CD4-positive, CD25-positive, alpha-beta regulatory T cell (primary cell): ENCODE measurements around the gene ENSA. TPM values are rescaled to one million over a fixed set of nuclear protein-coding genes. Genes with fewer than 3 reads are reported as not detected.
"Not testable (repeated sequence)": the region's sequence is repeated elsewhere in the genome, so short reads cannot be mapped to it uniquely, and the experiment has no call there.

Source experiments
- ATAC-seq, 2 donors: fragments of 150-1000 bp; cut with Tn5 transposase; one replicate each; pipeline ENCODE4 v1.10.0; 2021; ENCODE audit warnings: low read depth in 2 of 2, moderate number of reproducible peaks in 2 of 2, moderate library complexity in 1 of 2
- DNase-seq, 3 donors: peaks; one replicate each; pipeline versions ENCODE4 v3.0.0 to v3.0.0-alpha.2; 2012 to 2022; ENCODE audit warnings: mixed read lengths in 1 of 3
- H3K27ac ChIP-seq: one replicate; pipeline ENCODE4 v1.7.0; 2013; ENCODE audit warnings: mild to moderate bottlenecking, low read length; ENCODE audit not compliant: insufficient read depth, poor library complexity, severe bottlenecking
- H3K27me3 ChIP-seq: one replicate; pipeline ENCODE4 v1.7.0; 2013; ENCODE audit warnings: low read length; ENCODE audit not compliant: control insufficient read depth, insufficient read depth
- H3K36me3 ChIP-seq: one replicate; pipeline ENCODE4 v1.7.0; 2013; ENCODE audit warnings: mild to moderate bottlenecking, low read length, moderate library complexity; ENCODE audit not compliant: control insufficient read depth, insufficient read depth
- H3K4me1 ChIP-seq: 2 replicates; pipeline ENCODE4 v1.7.0; 2013; ENCODE audit warnings: mild to moderate bottlenecking, low read length; ENCODE audit not compliant: insufficient read depth, control insufficient read depth, poor library complexity, severe bottlenecking
- H3K4me3 ChIP-seq: one replicate; pipeline ENCODE4 v1.7.0; 2013; ENCODE audit warnings: low read depth, mild to moderate bottlenecking, low read length, moderate library complexity
- H3K9me3 ChIP-seq, 2 experiments: 1 replicate in 1 of 2; 2 replicates in 1 of 2; pipeline ENCODE4 v1.7.0; 2013; ENCODE audit warnings: low read length in 2 of 2, mild to moderate bottlenecking in 1 of 2, moderate library complexity in 1 of 2; ENCODE audit not compliant: control insufficient read depth in 2 of 2
- H3K27ac Mint-ChIP-seq, 3 donors: one replicate each; pipeline ENCODE4 v1.8.0; 2020 to 2022; ENCODE audit warnings: mild to moderate bottlenecking in 3 of 3, mixed read lengths in 3 of 3, moderate library complexity in 2 of 3
- H3K27me3 Mint-ChIP-seq: one replicate; pipeline ENCODE4 v1.8.0; 2022; ENCODE audit warnings: mild to moderate bottlenecking, mixed read lengths
- H3K36me3 Mint-ChIP-seq: one replicate; pipeline ENCODE4 v1.8.0; 2020; ENCODE audit warnings: mixed read lengths
- H3K4me1 Mint-ChIP-seq, 4 donors: one replicate each; pipeline ENCODE4 v1.8.0; 2020 to 2022; ENCODE audit warnings: mixed read lengths in 4 of 4, mild to moderate bottlenecking in 1 of 4
- H3K4me3 Mint-ChIP-seq, 4 donors: one replicate each; pipeline ENCODE4 v1.8.0; 2020 to 2022; ENCODE audit warnings: mild to moderate bottlenecking in 4 of 4, mixed read lengths in 4 of 4, moderate library complexity in 3 of 4
- H3K9me3 Mint-ChIP-seq, 7 donors: one replicate each; pipeline ENCODE4 v1.8.0; 2020 to 2022; ENCODE audit warnings: mixed read lengths in 7 of 7, mild to moderate bottlenecking in 3 of 7, moderate library complexity in 2 of 7
- polyA plus RNA-seq, 4 donors: library from polyadenylated mRNA; unstranded; fragments of 300-500 nt; fragmentation: Illumina TruSeq; gene quantifications; one replicate each; pipeline ENCODE4 v1.2.3, GENCODE V29; 2021
- total RNA-seq: library from RNA; stranded (reverse); gene quantifications from one replicate; pipeline ENCODE4 v1.2.3, GENCODE V29; 2022

Gene ENSA
- total and polyA plus RNA-seq, 5 donors from 2014 or later = 41.2 to 169 (median 52.5) TPM

GRCh38 chr1:150628766-150629114, 672 bp downstream of the ENSA start:
- Histone ChIP-seq H3K27ac (peak overlapping the region; percentile 99), H3K9me3 (no peaks in the 10 kb centered on the region), H3K36me3 (peaks cover 37% of the 10 kb centered on the region), H3K4me3 (peak overlapping the region; percentile 96), H3K27me3 (no peaks in the 10 kb centered on the region), H3K4me1 (peaks cover 12% of the 10 kb centered on the region)
- peaks cover 25% of the 10 kb centered on the region for H3K36me3 Mint-ChIP-seq
- ATAC-seq (no peak), DNase-seq (no peak)
- no peak overlapping the region for H3K4me3 Mint-ChIP-seq
- no peaks in the 10 kb centered on the region for H3K27me3 Mint-ChIP-seq
- H3K4me1 Mint-ChIP-seq = peaks cover 4 to 28% (median 10%) of the 10 kb centered on the region in 4 donors
- H3K9me3 Mint-ChIP-seq = peaks cover 0 to 1% (median 0%) of the 10 kb centered on the region in 7 donors
- H3K27ac Mint-ChIP-seq = no peak overlapping the region

- H3K27ac Mint-ChIP-seq = peak overlapping the region in 2 of 3 donors; percentile 20 to 29
- Histone ChIP-seq H3K36me3 (peaks cover 43% of the 10 kb centered on the region), H3K27me3 (no peaks in the 10 kb centered on the region), H3K4me3 (peak overlapping the region; percentile 96), H3K4me1 (peaks cover 12% of the 10 kb centered on the region), H3K9me3 (no peaks in the 10 kb centered on the region), H3K27ac (peak overlapping the region; percentile 99)
- H3K4me1 Mint-ChIP-seq = peaks cover 4 to 30% (median 15%) of the 10 kb centered on the region in 4 donors
- peaks cover 31% of the 10 kb centered on the region for H3K36me3 Mint-ChIP-seq
- no peak for ATAC-seq
- H3K4me3 Mint-ChIP-seq = peak overlapping the region in 2 of 4 donors; percentile 23 to 42
- H3K27me3 Mint-ChIP-seq = no peaks in the 10 kb centered on the region
- H3K9me3 Mint-ChIP-seq = peaks cover 0 to 1% (median 0%) of the 10 kb centered on the region in 7 donors
- no peak for DNase-seq
Observed at GRCh38 chr1:150627826-150628410, 1.5 kb downstream of the ENSA start.

- H3K9me3 Mint-ChIP-seq = peaks cover 0 to 1% (median 0%) of the 10 kb centered on the region in 7 donors
- H3K4me3 Mint-ChIP-seq = peak overlapping the region in 1 of 4 donors; percentile 45
- DNase-seq = no peak
- peaks cover 34% of the 10 kb centered on the region for H3K36me3 Mint-ChIP-seq
- H3K27ac ChIP-seq = no peak overlapping the region
- no peak for ATAC-seq
- H3K4me3 ChIP-seq = no peak overlapping the region
- H3K36me3 ChIP-seq = peaks cover 48% of the 10 kb centered on the region
- H3K4me1 Mint-ChIP-seq = peaks cover 10 to 39% (median 30%) of the 10 kb centered on the region in 4 donors
- H3K27me3 Mint-ChIP-seq = no peaks in the 10 kb centered on the region
- H3K9me3 ChIP-seq = no peaks in the 10 kb centered on the region
- peak overlapping the region in 1 of 3 donors; percentile 64 for H3K27ac Mint-ChIP-seq
- no peaks in the 10 kb centered on the region for H3K27me3 ChIP-seq
- peaks cover 22% of the 10 kb centered on the region for H3K4me1 ChIP-seq
Observed at GRCh38 chr1:150626150-150626549, 3.3 kb downstream of the ENSA start.

GRCh38 chr1:150624546-150624945, 4.9 kb downstream of the ENSA start:
- peak overlapping the region in 2 of 3 donors; percentile 17 to 72 for H3K27ac Mint-ChIP-seq
- peaks cover 53% of the 10 kb centered on the region for H3K36me3 ChIP-seq
- H3K36me3 Mint-ChIP-seq = peaks cover 41% of the 10 kb centered on the region

GRCh38 chr1:150624134-150624533, 5.3 kb downstream of the ENSA start:
- ATAC-seq = not testable (repeated sequence)
- H3K4me1 Mint-ChIP-seq = peaks cover 20 to 50% (median 48%) of the 10 kb centered on the region in 4 donors

More at GRCh38 chr1:150624546-150624945, 4.9 kb downstream of the ENSA start:
- Mint-ChIP-seq H3K4me1 (peaks cover 16 to 46% (median 44%) of the 10 kb centered on the region in 4 donors), H3K4me3 (peak overlapping the region in 1 of 4 donors; percentile 71)
- peaks cover 38% of the 10 kb centered on the region for H3K4me1 ChIP-seq
- not testable (repeated sequence) for H3K9me3 ChIP-seq, H3K4me3 ChIP-seq, H3K27ac ChIP-seq, H3K9me3 Mint-ChIP-seq, ATAC-seq, H3K27me3 Mint-ChIP-seq, H3K27me3 ChIP-seq, DNase-seq

GRCh38 chr1:150622303-150622975, 7.0 kb downstream of the ENSA start:
- H3K36me3 Mint-ChIP-seq = peaks cover 45% of the 10 kb centered on the region
- ATAC-seq (no peak), DNase-seq (no peak)
- H3K27me3 Mint-ChIP-seq = no peaks in the 10 kb centered on the region
- Histone ChIP-seq H3K9me3 (no peaks in the 10 kb centered on the region), H3K27me3 (no peaks in the 10 kb centered on the region), H3K4me1 (peaks cover 28% of the 10 kb centered on the region), H3K4me3 (no peak overlapping the region), H3K36me3 (peaks cover 53% of the 10 kb centered on the region), H3K27ac (peak overlapping the region; percentile 53)
- peak overlapping the region; percentile 72 to 89 (median 83) for H3K27ac Mint-ChIP-seq
- H3K4me3 Mint-ChIP-seq = peak overlapping the region in 1 of 4 donors; percentile 41
- peaks cover 21 to 51% (median 44%) of the 10 kb centered on the region in 4 donors for H3K4me1 Mint-ChIP-seq
- peaks cover 0 to 1% (median 0%) of the 10 kb centered on the region in 7 donors for H3K9me3 Mint-ChIP-seq

More at GRCh38 chr1:150624134-150624533, 5.3 kb downstream of the ENSA start:
- Mint-ChIP-seq H3K36me3 (peaks cover 45% of the 10 kb centered on the region), H3K27ac (peak overlapping the region in 1 of 3 donors; percentile 17)
- H3K4me1 ChIP-seq = peaks cover 40% of the 10 kb centered on the region
- H3K4me3 Mint-ChIP-seq, H3K27ac ChIP-seq, H3K27me3 Mint-ChIP-seq, H3K9me3 Mint-ChIP-seq, DNase-seq, H3K27me3 ChIP-seq, H3K9me3 ChIP-seq, H3K4me3 ChIP-seq: not testable (repeated sequence)
- peaks cover 53% of the 10 kb centered on the region for H3K36me3 ChIP-seq

GRCh38 chr1:150621497-150622302, 7.7 kb downstream of the ENSA start:
- H3K4me1 Mint-ChIP-seq = peaks cover 25 to 57% (median 44%) of the 10 kb centered on the region in 4 donors
- peaks cover 44% of the 10 kb centered on the region for H3K36me3 Mint-ChIP-seq
- Histone ChIP-seq H3K4me1 (peaks cover 28% of the 10 kb centered on the region), H3K4me3 (peak overlapping the region; percentile 19), H3K27ac (peak overlapping the region; percentile 53), H3K9me3 (no peaks in the 10 kb centered on the region), H3K36me3 (peaks cover 47% of the 10 kb centered on the region), H3K27me3 (no peaks in the 10 kb centered on the region)
- H3K27me3 Mint-ChIP-seq = no peaks in the 10 kb centered on the region
- DNase-seq (peak; percentile 34 to 83 (median 69)), ATAC-seq (peak; percentile 61 to 65)
- peak overlapping the region; percentile 72 to 89 (median 83) for H3K27ac Mint-ChIP-seq
- H3K9me3 Mint-ChIP-seq = peaks cover 0 to 1% (median 0%) of the 10 kb centered on the region in 7 donors
- peak overlapping the region; percentile 20 to 68 (median 50) for H3K4me3 Mint-ChIP-seq
